Activated T-cell treated with anti-CD3 and anti-CD28 coated beads for 24 hours (primary cell): ENCODE measurements around the gene BRCC3.
A peak's percentile ranks its signal among the peaks of the same experiment; 100 is the strongest.
"Not testable (repeated sequence)": the region's sequence is repeated elsewhere in the genome, so short reads cannot be mapped to it uniquely, and the experiment has no call there.

Experiments used
- DNase-seq: peaks from one replicate; pipeline ENCODE4 v3.0.0-alpha.2; 2020; ENCODE audit warnings: low read depth

The BRCC3 gene

DNA sequence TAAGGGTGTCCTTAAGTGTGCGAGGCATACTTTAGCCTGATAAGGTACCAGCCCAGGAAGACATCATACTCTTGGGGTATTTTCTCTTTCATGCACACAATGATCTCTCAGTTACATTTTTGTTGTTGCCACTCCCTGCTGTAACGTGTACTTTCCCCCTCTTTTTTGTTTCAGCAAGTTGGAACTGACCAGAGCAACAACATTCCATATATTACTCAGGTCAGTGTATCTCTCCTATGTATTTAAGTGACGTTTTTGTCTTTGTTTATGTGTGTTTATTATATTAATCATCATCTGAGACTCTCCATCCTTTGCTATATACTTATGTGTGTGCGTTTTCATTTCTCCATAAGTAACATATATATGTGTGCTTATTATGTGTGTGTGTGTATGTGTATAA lies 73.6 kb downstream of the BRCC3 start:
- DNase-seq: no peak

DNA sequence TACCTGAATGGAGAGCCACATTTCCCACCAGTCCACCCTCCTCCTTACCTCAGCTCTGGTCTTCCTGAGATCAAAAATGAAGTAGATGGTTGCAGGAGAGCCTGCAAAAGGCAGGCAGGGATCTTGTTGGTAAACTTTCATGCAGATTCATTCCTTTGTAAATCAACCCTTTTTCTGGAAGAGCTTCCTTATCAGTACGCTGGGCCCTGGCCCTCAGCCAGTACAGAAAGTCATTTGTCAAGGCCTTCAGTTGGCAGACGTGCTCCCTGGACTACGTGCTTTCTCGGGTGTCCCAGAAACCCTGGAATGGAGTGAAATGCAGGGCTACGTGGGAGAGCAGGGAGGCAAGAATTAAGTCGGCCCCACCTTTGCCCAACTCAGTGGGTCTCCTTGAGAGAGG lies 76.3 kb downstream of the BRCC3 start:
- not testable (repeated sequence) for DNase-seq

DNA sequence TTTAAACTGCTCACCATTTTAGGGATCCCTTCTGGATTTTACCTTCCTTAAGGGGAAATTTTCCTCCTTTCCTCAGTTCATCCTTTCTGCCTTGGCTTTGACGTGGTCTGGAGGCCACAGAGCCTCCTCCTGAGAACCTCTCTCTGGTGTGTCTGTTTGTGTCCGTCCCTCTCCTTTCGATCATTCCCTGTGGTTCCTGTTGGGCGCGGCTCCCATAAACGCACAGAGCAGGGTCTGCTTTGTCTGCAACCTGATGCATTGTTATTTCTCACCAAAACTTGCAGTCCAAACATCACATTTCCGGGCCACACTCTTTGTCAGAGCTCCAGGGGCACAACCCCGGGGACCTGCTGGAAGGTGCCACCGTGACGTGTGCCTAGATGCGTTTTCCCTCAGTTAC lies 76.9 kb downstream of the BRCC3 start:
- not testable (repeated sequence) for DNase-seq

DNA sequence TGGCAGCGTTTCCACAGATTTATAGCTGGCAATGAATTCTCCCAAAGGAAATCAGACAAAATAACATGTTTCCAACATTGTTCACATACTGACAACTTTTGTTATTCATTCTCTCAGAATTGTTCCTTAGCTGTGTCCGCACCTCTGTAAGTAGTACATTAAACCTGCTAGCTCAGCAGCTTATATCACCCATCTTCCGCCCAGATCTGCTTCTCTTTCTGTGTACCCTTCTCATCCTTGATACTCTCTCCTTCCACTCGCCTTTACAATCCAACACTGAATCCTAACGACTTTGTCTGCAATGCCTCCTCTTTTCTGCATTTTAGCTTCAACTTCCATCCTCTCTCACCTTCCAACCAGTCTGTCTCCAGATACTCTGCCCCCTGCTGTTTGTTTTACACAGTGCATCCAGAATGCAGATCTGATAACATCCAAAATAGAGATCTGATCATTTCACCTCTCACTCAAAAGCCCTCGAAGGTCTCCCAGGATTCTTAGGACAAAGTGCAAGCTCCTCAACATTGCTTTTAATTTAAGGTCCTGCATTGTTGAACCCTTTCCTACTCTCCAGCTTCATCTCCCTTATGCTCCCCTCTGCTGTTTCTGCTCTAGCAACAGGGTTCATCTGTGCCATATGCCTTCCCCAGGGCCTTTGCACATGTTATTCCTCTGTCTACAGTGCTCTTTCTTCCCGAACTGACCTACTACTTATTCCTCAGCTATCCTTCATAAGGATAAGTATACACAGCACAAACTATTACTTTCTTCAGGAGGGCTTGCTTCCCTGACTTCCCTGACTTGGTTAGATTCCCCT lies 77.6 kb downstream of the BRCC3 start:
- DNase-seq: peak; percentile 13

DNA sequence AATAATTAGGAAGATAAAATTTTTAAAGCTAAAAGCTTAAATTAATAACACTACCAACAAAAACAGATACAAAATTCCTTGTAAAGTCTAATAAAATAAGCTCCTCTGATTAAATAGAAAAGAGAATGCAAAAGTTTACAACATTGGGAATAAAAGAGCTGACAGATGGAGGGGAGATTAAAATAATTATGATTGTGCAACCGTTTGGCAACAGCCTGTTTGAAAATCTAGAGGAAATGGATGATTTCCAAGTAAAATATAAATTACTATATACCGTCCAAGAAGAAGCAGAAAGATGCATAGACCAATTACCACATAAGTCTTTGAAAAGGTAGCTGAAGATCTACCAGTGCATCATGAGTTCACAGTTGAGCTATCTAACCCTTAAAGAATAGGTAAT lies 98.6 kb downstream of the BRCC3 start:
- no peak for DNase-seq
